H9 (cell line): ENCODE data around the gene PLEKHG5. TPM values are rescaled to one million over a fixed set of nuclear protein-coding genes. Genes with fewer than 3 reads are reported as not detected.

Source experiments
- DNase-seq: peaks from one replicate; pipeline ENCODE4 v3.0.0-alpha.2; 2017
- H2AFZ ChIP-seq: one replicate; pipeline ENCODE4 v1.6.1; 2013; ENCODE audit warnings: mild to moderate bottlenecking, low read length, control low read depth, moderate library complexity
- H2AK5ac ChIP-seq: 2 replicates; pipeline ENCODE4 v1.6.1; 2013; ENCODE audit warnings: low read length, control low read depth, mixed read lengths; ENCODE audit not compliant: insufficient read length
- H2BK120ac ChIP-seq: one replicate; pipeline ENCODE4 v1.6.1; 2013; ENCODE audit warnings: low read depth, mild to moderate bottlenecking, low read length, control low read depth, inconsistent platforms; ENCODE audit not compliant: poor library complexity, severe bottlenecking
- H2BK12ac ChIP-seq: 2 replicates; pipeline ENCODE4 v1.6.1; 2013; ENCODE audit warnings: low read length, control low read depth, mixed read lengths, low read depth; ENCODE audit not compliant: insufficient read length
- H2BK15ac ChIP-seq: 2 replicates; pipeline ENCODE4 v1.6.1; 2013; ENCODE audit warnings: low read depth, low read length, control low read depth
- H2BK20ac ChIP-seq: one replicate; pipeline ENCODE4 v1.6.1; 2013; ENCODE audit warnings: low read depth, mild to moderate bottlenecking, low read length, control low read depth, inconsistent platforms; ENCODE audit not compliant: poor library complexity, severe bottlenecking
- H2BK5ac ChIP-seq: 2 replicates; pipeline ENCODE4 v1.6.1; 2013; ENCODE audit warnings: low read length, control low read depth, mixed read lengths; ENCODE audit not compliant: insufficient read length
- H3K14ac ChIP-seq: 2 replicates; pipeline ENCODE4 v1.6.1; 2013; ENCODE audit warnings: low read length, control low read depth; ENCODE audit not compliant: insufficient read depth
- H3K18ac ChIP-seq: 2 replicates; pipeline ENCODE4 v1.6.1; 2013; ENCODE audit warnings: low read depth, mild to moderate bottlenecking, mixed read lengths, low read length, control low read depth; ENCODE audit not compliant: insufficient read length
- H3K23ac ChIP-seq: 2 replicates; pipeline ENCODE4 v1.6.1; 2013; ENCODE audit warnings: low read length, control low read depth, mixed read lengths, low read depth; ENCODE audit not compliant: insufficient read length
- H3K23me2 ChIP-seq: 2 replicates; pipeline ENCODE4 v1.6.1; 2013; ENCODE audit warnings: low read depth, mild to moderate bottlenecking, mixed read lengths, low read length, control low read depth; ENCODE audit not compliant: insufficient read length, poor library complexity, severe bottlenecking
- H3K27ac ChIP-seq: 2 replicates; pipeline ENCODE4 v1.5.1; 2013; ENCODE audit warnings: low read length, control low read depth, mixed read lengths, low read depth; ENCODE audit not compliant: insufficient read length
- H3K27me3 ChIP-seq: 2 replicates; pipeline ENCODE4 v1.6.1; 2013; ENCODE audit warnings: low read length, control low read depth, inconsistent platforms; ENCODE audit not compliant: insufficient read depth
- H3K4ac ChIP-seq: 2 replicates; pipeline ENCODE4 v1.6.1; 2013; ENCODE audit warnings: low read depth, mild to moderate bottlenecking, control low read depth, inconsistent platforms, low read length, moderate library complexity
- H3K4me1 ChIP-seq: 2 replicates; pipeline ENCODE4 v1.6.1; 2013; ENCODE audit warnings: low read length, control low read depth, inconsistent platforms; ENCODE audit not compliant: insufficient read depth
- H3K4me2 ChIP-seq: 2 replicates; pipeline ENCODE4 v1.6.1; 2013; ENCODE audit warnings: low read length, control low read depth, mixed read lengths; ENCODE audit not compliant: insufficient read length, insufficient read depth
- H3K56ac ChIP-seq: 2 replicates; pipeline ENCODE4 v1.6.1; 2013; ENCODE audit warnings: low read depth, mild to moderate bottlenecking, mixed read lengths, low read length, control low read depth; ENCODE audit not compliant: insufficient read length
- H3K79me1 ChIP-seq: 2 replicates; pipeline ENCODE4 v1.6.1; 2013; ENCODE audit warnings: low read depth, mild to moderate bottlenecking, moderate library complexity, low read length, control low read depth, inconsistent platforms; ENCODE audit not compliant: insufficient read depth, poor library complexity, severe bottlenecking
- H3K79me2 ChIP-seq: 2 replicates; pipeline ENCODE4 v1.6.1; 2013; ENCODE audit warnings: low read length, control low read depth, inconsistent platforms; ENCODE audit not compliant: insufficient read depth
- H3K9ac ChIP-seq: 2 replicates; pipeline ENCODE4 v1.6.1; 2013; ENCODE audit warnings: low read length, control low read depth, mixed read lengths; ENCODE audit not compliant: insufficient read length; ENCODE audit errors: extremely low read depth
- H3K9me3 ChIP-seq: one replicate; pipeline ENCODE4 v1.6.1; 2013; ENCODE audit warnings: low read depth, low read length, inconsistent platforms; ENCODE audit not compliant: control insufficient read depth
- H3T11ph ChIP-seq: one replicate; pipeline ENCODE4 v1.6.1; 2013; ENCODE audit warnings: mild to moderate bottlenecking, low read length, control low read depth, inconsistent platforms
- H4K20me1 ChIP-seq: one replicate; pipeline ENCODE4 v1.6.1; 2013; ENCODE audit not compliant: control insufficient read depth, insufficient read length, insufficient read depth
- H4K5ac ChIP-seq: 2 replicates; pipeline ENCODE4 v1.6.1; 2013; ENCODE audit warnings: low read depth, mild to moderate bottlenecking, mixed read lengths, low read length, control low read depth; ENCODE audit not compliant: insufficient read length
- H4K8ac ChIP-seq: replicated peaks from 2 replicates; pipeline ENCODE4 v1.6.1; 2013; ENCODE audit warnings: low read length, control low read depth, mixed read lengths, low read depth; ENCODE audit not compliant: insufficient read length
- H4K91ac ChIP-seq: 2 replicates; pipeline ENCODE4 v1.6.1; 2013; ENCODE audit warnings: low read depth, mild to moderate bottlenecking, moderate library complexity, mixed read lengths, low read length, control low read depth; ENCODE audit not compliant: insufficient read length
- H3K27ac Mint-ChIP-seq, 3 experiments: 2 replicates in 2 of 3; 3 replicates in 1 of 3; pipeline ENCODE4 v1.8.0; 2020 to 2021; ENCODE audit warnings: mixed read lengths in 3 of 3, mild to moderate bottlenecking in 1 of 3, moderate library complexity in 1 of 3
- H3K27me3 Mint-ChIP-seq: 2 replicates; pipeline ENCODE4 v1.8.0; 2021; ENCODE audit warnings: low read depth, mild to moderate bottlenecking, moderate library complexity, mixed read lengths
- H3K36me3 Mint-ChIP-seq, 3 experiments: 2 replicates in 2 of 3; 3 replicates in 1 of 3; pipeline ENCODE4 v1.8.0; 2020 to 2021; ENCODE audit warnings: low read depth in 3 of 3, mixed read lengths in 3 of 3; ENCODE audit not compliant: insufficient read depth in 1 of 3
- H3K4me1 Mint-ChIP-seq, 2 experiments: 2 replicates each; pipeline ENCODE4 v1.8.0; 2020; ENCODE audit warnings: mixed read lengths in 2 of 2
- H3K4me3 Mint-ChIP-seq, 2 experiments: 2 replicates in 1 of 2; 3 replicates in 1 of 2; pipeline ENCODE4 v1.8.0; 2020 to 2021; ENCODE audit warnings: mild to moderate bottlenecking in 2 of 2, mixed read lengths in 2 of 2, moderate library complexity in 1 of 2
- H3K9me3 Mint-ChIP-seq, 2 experiments: 2 replicates in 1 of 2; 3 replicates in 1 of 2; pipeline ENCODE4 v1.8.0; 2020; ENCODE audit warnings: mild to moderate bottlenecking in 2 of 2, mixed read lengths in 2 of 2, moderate library complexity in 1 of 2
- WGBS: extraction: QIAGEN DNeasy Blood & Tissue Kit; methylation state at CpG from one replicate; pipeline ENCODE4 v1.1.7; 2013; ENCODE audit warnings: missing lambda C conversion rate, low lambda C conversion rate, mixed read lengths; ENCODE audit not compliant: insufficient read length; ENCODE audit errors: extremely low coverage; 5-methylcytosine and 5-hydroxymethylcytosine counted together
- total RNA-seq: library from RNA; stranded (reverse); gene quantifications from 2 replicates; pipeline ENCODE4 v1.2.1, GENCODE V29; 2021
- TF ChIP-seq, protein P1 (sequence below): fragments of 200-600 bp; sonication (generic); conservative IDR thresholded peaks from 3 replicates; pipeline ENCODE4 v1.8.0; 2021; ENCODE audit warnings: antibody characterized with exemption, mild to moderate bottlenecking

PLEKHG5 gene
- total RNA-seq, 1 experiment from 2014 or later = 22.3 TPM

GRCh38 chr1:6502000-6502891 lies 10.8 kb upstream of the PLEKHG5 start:
- H3K4me2 ChIP-seq = no peak overlapping the region
- H3K56ac ChIP-seq = no peak overlapping the region
- Mint-ChIP-seq H3K9me3 (no peaks in the 10 kb centered on the region), H3K4me3 (no peak overlapping the region), H3K4me1 (peaks cover 8 to 9% of the 10 kb centered on the region in 2 experiments), H3K27ac (no peak overlapping the region), H3K27me3 (peaks cover 32% of the 10 kb centered on the region), H3K36me3 (no peaks in the 10 kb centered on the region; a peak in 1 of 7 replicates)
- no peak overlapping the region for H4K8ac ChIP-seq
- no peak overlapping the region for H4K5ac ChIP-seq
- no peak overlapping the region for H2BK120ac ChIP-seq
- no peak for DNase-seq
- no peak overlapping the region for H3K23ac ChIP-seq
- H3K4me1 ChIP-seq = no peaks in the 10 kb centered on the region
- no peak overlapping the region for H2BK5ac ChIP-seq
- H3K27ac ChIP-seq = no peak overlapping the region
- no CpG with 5 or more reads among the region's 31 CpGs for WGBS
- no peak overlapping the region for H2AK5ac ChIP-seq
- no peak overlapping the region for H3K14ac ChIP-seq
- peaks cover 4% of the 10 kb centered on the region for H3K23me2 ChIP-seq
- no peak overlapping the region for H4K91ac ChIP-seq
- no peaks in the 10 kb centered on the region for H3K27me3 ChIP-seq
- no peak overlapping the region for H2BK12ac ChIP-seq
- no peak overlapping the region for H2AFZ ChIP-seq
- no peak overlapping the region for H3K4ac ChIP-seq
- TF ChIP-seq, protein P1, sequence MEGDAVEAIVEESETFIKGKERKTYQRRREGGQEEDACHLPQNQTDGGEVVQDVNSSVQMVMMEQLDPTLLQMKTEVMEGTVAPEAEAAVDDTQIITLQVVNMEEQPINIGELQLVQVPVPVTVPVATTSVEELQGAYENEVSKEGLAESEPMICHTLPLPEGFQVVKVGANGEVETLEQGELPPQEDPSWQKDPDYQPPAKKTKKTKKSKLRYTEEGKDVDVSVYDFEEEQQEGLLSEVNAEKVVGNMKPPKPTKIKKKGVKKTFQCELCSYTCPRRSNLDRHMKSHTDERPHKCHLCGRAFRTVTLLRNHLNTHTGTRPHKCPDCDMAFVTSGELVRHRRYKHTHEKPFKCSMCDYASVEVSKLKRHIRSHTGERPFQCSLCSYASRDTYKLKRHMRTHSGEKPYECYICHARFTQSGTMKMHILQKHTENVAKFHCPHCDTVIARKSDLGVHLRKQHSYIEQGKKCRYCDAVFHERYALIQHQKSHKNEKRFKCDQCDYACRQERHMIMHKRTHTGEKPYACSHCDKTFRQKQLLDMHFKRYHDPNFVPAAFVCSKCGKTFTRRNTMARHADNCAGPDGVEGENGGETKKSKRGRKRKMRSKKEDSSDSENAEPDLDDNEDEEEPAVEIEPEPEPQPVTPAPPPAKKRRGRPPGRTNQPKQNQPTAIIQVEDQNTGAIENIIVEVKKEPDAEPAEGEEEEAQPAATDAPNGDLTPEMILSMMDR = no peak
- no peak overlapping the region for H3T11ph ChIP-seq
- H4K20me1 ChIP-seq = no peaks in the 10 kb centered on the region
- no peaks in the 10 kb centered on the region for H3K79me2 ChIP-seq
- H2BK20ac ChIP-seq = no peak overlapping the region
- H3K9me3 ChIP-seq = no peaks in the 10 kb centered on the region
- H3K18ac ChIP-seq = no peak overlapping the region
- H3K79me1 ChIP-seq = no peaks in the 10 kb centered on the region
- no peak overlapping the region for H2BK15ac ChIP-seq
- H3K9ac ChIP-seq = no peak overlapping the region
